HG03108 (cell line): Measurements from ENCODE around the gene OR4E2.
"Not testable (repeated sequence)": the region's sequence is repeated elsewhere in the genome, so short reads cannot be mapped to it uniquely, and the experiment has no call there.

Experiments used
- ATAC-seq: cut with Tn5 transposase; IDR thresholded peaks from one replicate; pipeline ENCODE4 v1.9.1; 2021; ENCODE audit warnings: moderate library complexity; ENCODE audit not compliant: unreplicated experiment

Gene OR4E2

GRCh38 chr14:21694425-21694824 is 40.8 kb downstream of the OR4E2 start:
- no peak for ATAC-seq

GRCh38 chr14:21697662-21698061 is 44.0 kb downstream of the OR4E2 start:
- not testable (repeated sequence) for ATAC-seq

GRCh38 chr14:21698538-21698937 is 44.9 kb downstream of the OR4E2 start:
- not testable (repeated sequence) for ATAC-seq

GRCh38 chr14:21699551-21699950 is 45.9 kb downstream of the OR4E2 start:
- ATAC-seq: no peak

- ATAC-seq: no peak
These were observed 48.7 kb downstream of the OR4E2 start for GRCh38 chr14:21702316-21702715.

GRCh38 chr14:21703357-21704326 is 50.0 kb downstream of the OR4E2 start:
- ATAC-seq: no peak

- ATAC-seq: no peak
These were observed 50.7 kb downstream of the OR4E2 start for GRCh38 chr14:21704338-21704737.

- ATAC-seq: no peak
These were observed 57.8 kb downstream of the OR4E2 start for GRCh38 chr14:21711360-21711961.

GRCh38 chr14:21712036-21712435 is 58.4 kb downstream of the OR4E2 start:
- ATAC-seq: no peak

- no peak for ATAC-seq
These were observed 60.8 kb downstream of the OR4E2 start for GRCh38 chr14:21714318-21714929.
